ENCODE measurements around the gene CISD3.

- TF ChIP-seq CTCF (IDR thresholded peaks at IDR 0.05; ENCODE audit: low read length) (peak; percentile 90), EZH2 (IDR thresholded peaks at IDR 0.05; ENCODE audit: borderline replicate concordance, low read length) (no peak)
Observed at GRCh38 chr17:38735161-38735997, 5.2 kb downstream of the CISD3 start.

All from OCI-LY1 (cell line).